Subcutaneous adipose tissue (tissue), 4 donors: ENCODE data around the gene GTF2H4. TPM values are rescaled to one million over a fixed set of nuclear protein-coding genes. Genes with fewer than 3 reads are reported as not detected.

Source experiments
- CTCF ChIP-seq: fragments of 450-650 bp; IDR thresholded peaks from one replicate; pipeline ENCODE4 v1.5.1; 2016; ENCODE audit warnings: low read depth, mild to moderate bottlenecking, control low read depth, antibody characterized with exemption, moderate library complexity
- total RNA-seq, 4 donors: library from RNA; depleted of rRNA; stranded (reverse); fragments of >200 nt; gene quantifications; one replicate each; pipeline ENCODE4 v1.1.0, GENCODE V29; 2016

Gene GTF2H4
- total RNA-seq, 4 donors from 2014 or later = 7.3 to 19.2 (median 8.3) TPM

GRCh38 chr6:30885999-30886896 lies 21.8 kb upstream of the GTF2H4 start:
- no peak for TF ChIP-seq CTCF

- TF ChIP-seq CTCF = no peak
Observed at GRCh38 chr6:30886897-30887255, 21.1 kb upstream of the GTF2H4 start.

- no peak for TF ChIP-seq CTCF
Observed at GRCh38 chr6:30887901-30888815, 19.8 kb upstream of the GTF2H4 start.

- TF ChIP-seq CTCF = no peak
Observed at GRCh38 chr6:30888816-30889495, 19.1 kb upstream of the GTF2H4 start.

- TF ChIP-seq CTCF = no peak
Observed at GRCh38 chr6:30889496-30889885, 18.5 kb upstream of the GTF2H4 start.

- no peak for TF ChIP-seq CTCF
Observed at GRCh38 chr6:30889921-30890645, 17.9 kb upstream of the GTF2H4 start.
